Measurements from ENCODE around the gene FNDC10.
A peak's percentile ranks its signal among the peaks of the same experiment; 100 is the strongest.
"Not testable (repeated sequence)": the region's sequence is repeated elsewhere in the genome, so short reads cannot be mapped to it uniquely, and the experiment has no call there.

The FNDC10 gene

GRCh38 chr1:1567152-1567875, 32.6 kb downstream of the FNDC10 start:
- DNase-seq (ENCODE audit: low read depth): no peak

GRCh38 chr1:1565340-1565739, 34.6 kb downstream of the FNDC10 start:
- no peak for DNase-seq (ENCODE audit: low read depth)

- DNase-seq (ENCODE audit: low read depth): no peak
Measured at GRCh38 chr1:1564268-1564667, 35.7 kb downstream of the FNDC10 start.

GRCh38 chr1:1563688-1564087, 36.2 kb downstream of the FNDC10 start:
- DNase-seq (ENCODE audit: low read depth): no peak

- no peak for DNase-seq (ENCODE audit: low read depth)
Measured at GRCh38 chr1:1562556-1563195, 37.3 kb downstream of the FNDC10 start.

- DNase-seq (ENCODE audit: low read depth): no peak
Measured at GRCh38 chr1:1561801-1562470, 38.0 kb downstream of the FNDC10 start.

- no peak for DNase-seq (ENCODE audit: low read depth)
Measured at GRCh38 chr1:1560178-1560577, 39.8 kb downstream of the FNDC10 start.

- DNase-seq (ENCODE audit: low read depth): no peak
Measured at GRCh38 chr1:1559066-1559465, 40.9 kb downstream of the FNDC10 start.

GRCh38 chr1:1558591-1558990, 41.3 kb downstream of the FNDC10 start:
- DNase-seq (ENCODE audit: low read depth): no peak

GRCh38 chr1:1557688-1558087, 42.2 kb downstream of the FNDC10 start:
- DNase-seq (ENCODE audit: low read depth): not testable (repeated sequence)

- DNase-seq (ENCODE audit: low read depth): not testable (repeated sequence)
Measured at GRCh38 chr1:1556961-1557360, 43.0 kb downstream of the FNDC10 start.

- no peak for DNase-seq (ENCODE audit: low read depth)
Measured at GRCh38 chr1:1556505-1556904, 43.4 kb downstream of the FNDC10 start.

GRCh38 chr1:1554926-1555915, 44.7 kb downstream of the FNDC10 start:
- peak; percentile 36 for DNase-seq (ENCODE audit: low read depth)

GRCh38 chr1:1554550-1554925, 45.4 kb downstream of the FNDC10 start:
- DNase-seq (ENCODE audit: low read depth): no peak

GRCh38 chr1:1553821-1554494, 46.0 kb downstream of the FNDC10 start:
- no peak for DNase-seq (ENCODE audit: low read depth)

- no peak for DNase-seq (ENCODE audit: low read depth)
Measured at GRCh38 chr1:1552263-1552639, 47.7 kb downstream of the FNDC10 start.

GRCh38 chr1:1551524-1552262, 48.2 kb downstream of the FNDC10 start:
- DNase-seq (ENCODE audit: low read depth): no peak

GRCh38 chr1:1550591-1551432, 49.1 kb downstream of the FNDC10 start:
- peak; percentile 70 for DNase-seq (ENCODE audit: low read depth)

GRCh38 chr1:1550087-1550486, 49.8 kb downstream of the FNDC10 start:
- no peak for DNase-seq (ENCODE audit: low read depth)

GRCh38 chr1:1548591-1548990, 51.3 kb downstream of the FNDC10 start:
- no peak for DNase-seq (ENCODE audit: low read depth)

Data from fibroblast of gingiva (primary cell).